ENCODE data around the gene PIGV.

The PIGV gene

GRCh38 chr1:26775666-26776065 is 12.1 kb upstream of the PIGV start:
- DNase-seq: no peak

- DNase-seq: no peak
Measured at GRCh38 chr1:26779098-26779668, 8.6 kb upstream of the PIGV start.

GRCh38 chr1:26780344-26780957 is 7.3 kb upstream of the PIGV start:
- no peak for DNase-seq

- DNase-seq: no peak
Measured at GRCh38 chr1:26781206-26781825, 6.4 kb upstream of the PIGV start.

- DNase-seq: no peak
Measured at GRCh38 chr1:26782521-26783212, 5.1 kb upstream of the PIGV start.

GRCh38 chr1:26783646-26784022 is 4.1 kb upstream of the PIGV start:
- no peak for DNase-seq

- DNase-seq: no peak
Measured at GRCh38 chr1:26784023-26784871, 3.5 kb upstream of the PIGV start.

- no peak for DNase-seq
Measured at GRCh38 chr1:26784886-26785285, 2.9 kb upstream of the PIGV start.

- no peak for DNase-seq
Measured at GRCh38 chr1:26785611-26786436, 1.9 kb upstream of the PIGV start.

GRCh38 chr1:26786437-26787380 is 1.0 kb upstream of the PIGV start:
- peak; percentile 58 for DNase-seq

- peak; percentile 91 for DNase-seq
Measured at GRCh38 chr1:26787381-26787705, 407 bp upstream of the PIGV start.

GRCh38 chr1:26788515-26788785 is 700 bp downstream of the PIGV start:
- DNase-seq: peak; percentile 25

GRCh38 chr1:26788836-26789611 is 1.3 kb downstream of the PIGV start:
- DNase-seq: peak; percentile 92

GRCh38 chr1:26789612-26789865 is 1.8 kb downstream of the PIGV start:
- no peak for DNase-seq

GRCh38 chr1:26789931-26790330 is 2.2 kb downstream of the PIGV start:
- peak; percentile 75 for DNase-seq

GRCh38 chr1:26790551-26790953 is 2.8 kb downstream of the PIGV start:
- DNase-seq: peak; percentile 90

GRCh38 chr1:26791148-26791547 is 3.4 kb downstream of the PIGV start:
- DNase-seq: no peak

- DNase-seq: no peak
Measured at GRCh38 chr1:26791626-26792025, 3.9 kb downstream of the PIGV start.

GRCh38 chr1:26792924-26793323 is 5.2 kb downstream of the PIGV start:
- DNase-seq: no peak

- DNase-seq: no peak
Measured at GRCh38 chr1:26794391-26794790, 6.6 kb downstream of the PIGV start.

GRCh38 chr1:26797627-26798026 is 9.9 kb downstream of the PIGV start:
- DNase-seq: no peak

Data from activated CD4-positive, alpha-beta T cell treated with anti-CD3 and anti-CD28 coated beads, Interleukin-2, amount 50 U/mL, for 16 hours (primary cell).